Osteoblast (primary cell): Measurements from ENCODE around the gene PIP5K1C. TPM values are rescaled to one million over a fixed set of nuclear protein-coding genes. Genes with fewer than 3 reads are reported as not detected.

Experiments
- DNase-seq: peaks from one replicate; pipeline ENCODE4 v3.0.0; 2011; ENCODE audit warnings: low spot score, mixed read lengths; ENCODE audit not compliant: insufficient read length; ENCODE audit errors: missing footprints
- H2AFZ ChIP-seq: 2 replicates; pipeline ENCODE4 v1.6.0; 2011; ENCODE audit warnings: mild to moderate bottlenecking, low read length
- H3K27ac ChIP-seq: 2 replicates; pipeline ENCODE4 v1.5.1; 2011; ENCODE audit warnings: mild to moderate bottlenecking, low read depth, low read length, moderate library complexity
- H3K27me3 ChIP-seq: 2 replicates; pipeline ENCODE4 v1.6.0; 2012; ENCODE audit warnings: mild to moderate bottlenecking, control low read depth, inconsistent platforms, low read length, moderate library complexity; ENCODE audit not compliant: insufficient read depth
- H3K36me3 ChIP-seq: 2 replicates; pipeline ENCODE4 v1.5.1; 2011; ENCODE audit warnings: mild to moderate bottlenecking, low read length, control low read depth, moderate library complexity; ENCODE audit not compliant: insufficient read depth
- H3K4me1 ChIP-seq: 2 replicates; pipeline ENCODE4 v1.5.1; 2011; ENCODE audit warnings: mild to moderate bottlenecking, low read length, control low read depth, moderate library complexity; ENCODE audit not compliant: insufficient read depth
- H3K4me2 ChIP-seq: 2 replicates; pipeline ENCODE4 v1.6.0; 2011; ENCODE audit warnings: mild to moderate bottlenecking, low read length; ENCODE audit not compliant: insufficient read depth
- H3K4me3 ChIP-seq: fragments of 200-600 bp; sonication (generic); 3 replicates; pipeline ENCODE4 v1.5.1; 2012; ENCODE audit warnings: mild to moderate bottlenecking, low read length, inconsistent platforms; ENCODE audit not compliant: insufficient read depth
- H3K79me2 ChIP-seq: 2 replicates; pipeline ENCODE4 v1.6.0; 2012; ENCODE audit warnings: mild to moderate bottlenecking, low read length, control low read depth, inconsistent platforms; ENCODE audit not compliant: insufficient read depth
- H3K9me3 ChIP-seq: 2 replicates; pipeline ENCODE4 v1.5.1; 2011; ENCODE audit warnings: low read depth, low read length, control low read depth
- H4K20me1 ChIP-seq: 2 replicates; pipeline ENCODE4 v1.6.0; 2012; ENCODE audit warnings: mild to moderate bottlenecking, low read length, control low read depth; ENCODE audit not compliant: insufficient read depth
- CTCF ChIP-seq: IDR thresholded peaks from 2 replicates; pipeline ENCODE4 v1.5.1; 2011; ENCODE audit warnings: mild to moderate bottlenecking, low read depth, low read length, moderate library complexity; ENCODE audit errors: extremely low read depth
- total RNA-seq: library from RNA; depleted of rRNA; stranded (reverse); fragments of >200 nt; gene quantifications from 2 replicates; pipeline ENCODE4 v1.2.3, GENCODE V29; 2012

Gene PIP5K1C
- total RNA-seq, 1 donor = 30.4 TPM

GRCh38 chr19:3674784-3675543 is 25.3 kb downstream of the PIP5K1C start:
- no peak overlapping the region for H3K4me2 ChIP-seq
- peaks cover 15% of the 10 kb centered on the region for H3K4me1 ChIP-seq
- peaks cover 53% of the 10 kb centered on the region for H3K79me2 ChIP-seq
- no peak overlapping the region for H3K4me3 ChIP-seq
- H3K27me3 ChIP-seq = no peaks in the 10 kb centered on the region
- no peaks in the 10 kb centered on the region for H3K9me3 ChIP-seq
- no peaks in the 10 kb centered on the region for H3K36me3 ChIP-seq
- DNase-seq = no peak
- H4K20me1 ChIP-seq = peaks cover 9% of the 10 kb centered on the region
- no peak overlapping the region for H3K27ac ChIP-seq
- no peak overlapping the region for H2AFZ ChIP-seq
- no peak for TF ChIP-seq CTCF

GRCh38 chr19:3673506-3674439 is 26.5 kb downstream of the PIP5K1C start:
- Histone ChIP-seq H3K27ac (no peak overlapping the region), H3K4me3 (no peak overlapping the region), H3K36me3 (no peaks in the 10 kb centered on the region), H3K79me2 (peaks cover 50% of the 10 kb centered on the region), H3K9me3 (no peaks in the 10 kb centered on the region), H3K4me1 (peaks cover 15% of the 10 kb centered on the region), H3K4me2 (no peak overlapping the region), H3K27me3 (no peaks in the 10 kb centered on the region), H2AFZ (no peak overlapping the region), H4K20me1 (peaks cover 5% of the 10 kb centered on the region)
- DNase-seq = no peak
- TF ChIP-seq CTCF = no peak

GRCh38 chr19:3672993-3673392 is 27.3 kb downstream of the PIP5K1C start:
- Histone ChIP-seq H3K36me3 (no peaks in the 10 kb centered on the region), H3K4me2 (no peak overlapping the region), H4K20me1 (peaks cover 9% of the 10 kb centered on the region), H3K4me3 (no peak overlapping the region), H2AFZ (no peak overlapping the region), H3K27ac (no peak overlapping the region), H3K4me1 (peaks cover 15% of the 10 kb centered on the region), H3K79me2 (peaks cover 49% of the 10 kb centered on the region), H3K27me3 (no peaks in the 10 kb centered on the region), H3K9me3 (no peaks in the 10 kb centered on the region)
- no peak for DNase-seq
- TF ChIP-seq CTCF = no peak

- no peaks in the 10 kb centered on the region for H3K9me3 ChIP-seq
These were observed 27.7 kb downstream of the PIP5K1C start for GRCh38 chr19:3672575-3672948.

More at GRCh38 chr19:3672575-3672948, 27.7 kb downstream of the PIP5K1C start:
- TF ChIP-seq CTCF = no peak
- no peak overlapping the region for H2AFZ ChIP-seq
- no peaks in the 10 kb centered on the region for H3K36me3 ChIP-seq
- no peaks in the 10 kb centered on the region for H3K27me3 ChIP-seq
- DNase-seq = no peak
- peaks cover 46% of the 10 kb centered on the region for H3K79me2 ChIP-seq
- H3K4me3 ChIP-seq = no peak overlapping the region
- peaks cover 11% of the 10 kb centered on the region for H4K20me1 ChIP-seq
- peaks cover 15% of the 10 kb centered on the region for H3K4me1 ChIP-seq
- H3K27ac ChIP-seq = no peak overlapping the region
- H3K4me2 ChIP-seq = no peak overlapping the region
